C1 segment of cervical spinal cord (tissue), 14 donors: ENCODE data around the gene FGF18.

Experiments
- DNase-seq, 14 donors: peaks; one replicate each; lab custom pipeline; 2025; lab: John Stamatoyannopoulos, UW

Gene FGF18

DNA sequence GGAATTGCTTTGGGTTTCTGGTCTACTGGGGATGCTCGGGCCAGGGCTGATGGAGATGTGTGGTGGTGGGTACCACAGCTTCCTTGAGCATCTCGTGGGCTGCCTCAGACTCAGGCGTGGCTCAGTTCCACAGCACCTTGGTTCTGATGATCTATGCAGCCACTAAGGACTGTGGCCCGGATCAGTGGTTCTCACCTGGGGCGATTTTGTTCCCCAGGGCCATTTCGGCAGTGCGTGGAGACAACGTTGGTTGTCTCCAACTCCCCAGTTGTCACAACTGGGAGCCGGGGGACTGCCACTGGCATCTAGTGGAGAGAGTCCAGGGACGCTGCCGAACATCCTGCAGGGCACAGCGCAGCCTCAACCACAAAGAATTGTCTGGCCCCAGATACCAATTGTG is 47.7 kb downstream of the FGF18 start:
- DNase-seq: no peak

DNA sequence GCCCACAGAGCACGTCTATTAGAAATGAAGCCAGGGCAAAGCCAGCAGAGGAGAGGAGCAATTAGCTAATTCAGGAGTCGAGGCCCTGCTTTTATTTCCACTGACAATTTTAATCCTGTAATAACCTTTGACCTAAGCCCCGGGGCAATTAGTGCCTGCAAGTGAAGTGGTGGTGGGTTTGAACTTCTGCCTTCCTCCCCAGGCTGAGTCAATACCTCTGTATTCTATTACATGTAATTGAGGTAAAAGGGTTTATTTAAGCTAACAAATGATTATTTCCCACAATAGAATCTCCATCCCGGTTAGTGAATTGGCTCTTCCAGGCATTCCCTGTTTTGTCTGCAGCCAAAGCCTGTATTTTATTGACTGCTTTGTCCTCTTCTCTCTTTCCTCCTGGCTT is 49.9 kb downstream of the FGF18 start:
- no peak for DNase-seq

DNA sequence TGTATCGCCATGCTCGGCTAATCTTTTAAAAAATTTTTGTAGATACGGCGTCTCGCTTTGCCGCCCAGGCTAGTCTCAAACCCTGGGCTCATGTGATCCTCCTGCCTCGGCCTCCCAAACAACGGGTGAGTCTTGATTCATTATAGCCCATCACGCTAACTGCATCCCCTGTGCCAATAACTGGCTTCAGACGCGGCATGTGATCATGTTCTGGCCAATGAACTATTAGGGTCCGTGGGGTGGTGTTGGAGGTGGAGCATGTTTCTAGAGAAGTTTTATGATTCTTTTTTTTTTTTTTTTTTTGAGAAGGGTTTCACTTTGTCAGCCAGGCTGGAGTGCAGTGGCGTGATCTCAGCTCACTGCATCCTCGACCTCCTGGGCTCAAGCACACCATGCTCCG is 51.0 kb downstream of the FGF18 start:
- DNase-seq: no peak

DNA sequence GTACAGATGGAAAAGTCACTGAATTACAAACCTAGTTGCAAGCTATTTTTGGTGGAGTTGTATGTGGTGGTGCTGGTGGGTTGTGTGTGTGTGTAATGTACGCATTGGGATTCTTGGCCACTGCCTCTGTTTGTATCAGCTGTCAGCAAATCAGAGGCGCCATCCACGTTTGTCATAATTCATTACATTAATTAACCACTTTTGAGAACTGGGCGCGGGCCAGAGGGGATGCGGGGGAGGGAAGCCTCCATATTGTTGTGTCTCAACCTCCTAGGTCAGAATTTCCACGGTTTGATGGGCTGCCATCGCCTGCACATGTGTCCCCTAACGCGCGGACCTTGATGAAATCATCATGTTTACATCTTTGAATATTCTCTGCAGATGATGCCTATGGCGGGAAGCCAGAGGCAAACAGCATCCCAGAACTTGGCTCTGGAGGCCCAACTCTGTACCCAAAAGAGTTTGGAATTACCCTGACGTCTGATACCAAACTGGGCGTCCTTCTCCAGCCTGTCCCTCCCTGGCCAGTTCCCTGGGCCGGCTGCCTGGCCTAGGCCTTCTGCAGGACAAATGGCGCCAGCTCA is 54.9 kb downstream of the FGF18 start:
- no peak for DNase-seq

DNA sequence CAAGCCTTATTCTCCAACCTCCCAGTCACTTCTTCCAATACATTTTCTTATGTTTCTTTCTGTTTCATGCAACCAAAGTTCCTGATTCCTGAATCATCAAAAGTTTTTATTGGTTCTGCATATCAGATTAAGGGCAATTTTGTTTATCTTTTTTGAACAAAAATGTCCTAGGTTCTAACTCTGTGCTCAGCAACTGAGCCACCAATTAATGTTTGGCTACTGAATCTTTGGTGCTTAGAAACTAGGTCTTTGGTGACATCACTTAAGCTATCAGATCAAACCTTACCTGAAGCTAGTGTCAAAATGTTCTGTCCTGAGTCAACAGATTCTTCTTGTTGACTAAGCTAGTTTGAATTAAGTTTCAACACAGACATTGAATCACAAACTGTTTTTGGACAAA is 56.1 kb downstream of the FGF18 start:
- DNase-seq: no peak

DNA sequence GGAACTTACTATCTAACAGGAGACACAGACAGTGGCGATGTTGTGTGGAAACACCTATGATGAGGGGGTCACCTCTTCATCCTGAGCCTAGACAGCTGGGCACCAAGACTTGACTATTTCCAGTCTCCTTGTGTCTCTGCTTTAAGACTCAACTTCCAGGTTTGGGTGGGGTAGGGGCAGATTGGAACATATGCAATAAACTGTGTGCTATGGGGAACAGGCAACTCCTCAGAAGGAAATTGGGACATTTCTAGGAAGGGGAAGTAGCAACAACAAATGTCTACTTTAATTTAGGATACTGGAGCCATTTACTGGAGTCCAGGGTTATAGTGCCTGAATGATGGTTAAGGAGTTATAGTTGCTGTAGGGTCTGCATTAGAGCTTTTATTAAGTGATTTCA is 57.3 kb downstream of the FGF18 start:
- no peak for DNase-seq

DNA sequence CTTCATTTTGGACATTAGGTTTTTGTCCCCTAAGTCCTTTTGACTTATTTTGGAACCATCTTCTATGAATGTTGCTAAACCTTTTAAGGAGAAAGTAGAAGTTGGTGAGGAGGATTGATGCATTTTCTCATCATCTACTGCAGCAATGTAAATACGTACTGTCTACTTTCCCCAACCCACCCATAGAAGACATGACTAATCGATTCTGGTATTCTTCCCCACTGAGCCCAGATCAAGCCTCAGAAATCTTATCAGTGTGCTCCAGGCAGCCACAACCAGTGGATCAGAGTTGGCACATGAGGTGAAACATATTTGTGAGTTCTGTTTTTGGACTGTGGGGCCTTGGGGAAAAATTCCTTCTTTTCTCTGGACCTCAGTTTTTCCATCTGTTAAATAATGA is 57.7 kb downstream of the FGF18 start:
- no peak for DNase-seq

DNA sequence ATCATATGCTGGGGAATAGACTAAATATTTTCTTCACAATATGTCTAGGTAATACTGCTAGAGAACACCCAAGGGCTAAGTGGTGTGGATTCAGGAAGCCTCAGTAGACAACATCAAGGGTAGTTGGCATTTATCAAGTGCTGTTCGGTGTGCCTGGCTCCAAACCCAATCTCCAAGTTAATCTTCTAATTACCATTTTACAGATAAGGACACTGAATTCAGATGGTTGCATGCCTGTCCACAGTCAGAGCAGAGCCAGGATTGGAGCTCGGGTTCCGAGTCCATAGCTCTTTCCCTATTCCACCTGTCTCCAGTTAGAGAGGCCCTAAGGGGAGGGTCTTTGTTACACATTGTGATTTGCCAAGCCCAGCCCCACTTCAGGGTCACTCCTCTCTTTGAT is 58.2 kb downstream of the FGF18 start:
- DNase-seq: no peak

DNA sequence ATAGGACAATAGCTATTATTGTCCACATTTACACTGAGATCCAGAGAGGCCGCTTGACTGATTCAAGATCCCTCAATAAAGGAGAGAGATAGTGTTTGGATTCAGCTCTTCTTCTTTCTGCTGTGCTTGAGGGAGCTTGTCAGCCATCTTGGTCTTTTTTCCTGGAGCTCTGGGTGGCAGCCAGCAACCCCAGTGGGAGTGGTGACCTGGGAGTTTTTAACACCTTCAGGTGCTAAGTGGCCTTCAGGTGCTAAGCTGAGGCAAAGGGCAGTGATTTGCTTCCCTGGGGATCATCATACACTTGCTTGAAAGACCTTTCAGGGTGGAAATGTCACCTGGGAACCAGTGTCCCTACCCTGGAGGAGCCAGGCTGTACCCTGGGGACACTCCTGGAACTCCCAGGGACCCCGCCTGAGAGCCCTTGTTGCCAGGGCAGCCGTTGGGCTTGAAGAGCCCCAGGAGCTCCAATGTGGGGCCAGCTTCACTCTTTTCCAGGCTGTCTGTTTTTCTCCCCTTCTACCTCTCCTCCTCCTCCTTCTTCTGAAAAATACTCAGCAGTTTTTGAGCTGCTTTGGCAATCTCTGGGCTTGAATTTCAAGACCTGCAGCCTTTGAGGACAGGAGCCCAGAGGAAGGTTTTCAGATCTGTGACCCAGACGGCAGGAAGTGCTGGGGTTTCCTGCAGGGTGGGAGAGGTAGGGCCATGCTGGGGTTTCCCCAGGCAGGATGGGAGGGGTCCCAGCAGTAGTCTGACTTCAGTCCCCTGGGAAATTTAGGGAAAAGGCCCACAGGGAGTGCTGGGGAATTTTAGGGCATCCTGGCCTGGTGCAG is 59.7 kb downstream of the FGF18 start:
- no peak for DNase-seq

DNA sequence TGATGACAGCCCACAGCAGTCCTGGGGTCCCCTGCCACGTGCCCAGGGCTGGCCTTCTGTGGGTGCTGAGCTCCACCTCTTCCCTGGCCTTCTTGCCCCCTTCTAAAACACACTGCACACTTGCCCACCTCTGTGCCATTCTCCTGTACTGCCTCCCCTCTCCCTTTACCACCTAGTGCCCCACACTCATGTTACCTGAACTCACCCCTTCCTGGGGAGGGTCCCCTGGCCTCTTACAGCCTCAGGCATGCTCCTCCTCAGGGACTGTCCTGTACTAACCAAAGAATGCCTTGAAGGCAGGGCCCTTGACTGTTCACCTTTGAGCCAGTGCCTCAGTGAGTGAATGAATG is 60.3 kb downstream of the FGF18 start:
- DNase-seq: no peak

DNA sequence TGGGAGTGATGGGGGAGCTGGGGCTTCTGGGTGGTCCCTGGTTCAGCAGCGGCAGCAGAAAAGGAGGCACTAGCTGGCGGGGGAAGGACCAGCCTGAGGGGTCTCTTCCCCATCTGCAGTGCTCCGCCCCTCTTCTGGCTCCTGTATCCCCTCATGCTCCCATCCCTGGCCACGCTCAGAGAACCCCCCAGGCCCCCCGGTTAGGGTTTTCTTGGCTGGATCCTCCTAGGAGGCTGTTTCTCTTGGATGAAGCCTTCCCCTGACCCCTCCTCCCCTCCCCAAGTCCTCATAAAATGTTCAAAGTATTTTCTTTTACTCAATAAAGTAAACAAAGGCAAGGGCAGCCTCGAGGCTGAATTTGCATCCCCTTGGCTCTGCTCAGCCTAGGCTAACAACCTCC is 60.8 kb downstream of the FGF18 start:
- DNase-seq: no peak

DNA sequence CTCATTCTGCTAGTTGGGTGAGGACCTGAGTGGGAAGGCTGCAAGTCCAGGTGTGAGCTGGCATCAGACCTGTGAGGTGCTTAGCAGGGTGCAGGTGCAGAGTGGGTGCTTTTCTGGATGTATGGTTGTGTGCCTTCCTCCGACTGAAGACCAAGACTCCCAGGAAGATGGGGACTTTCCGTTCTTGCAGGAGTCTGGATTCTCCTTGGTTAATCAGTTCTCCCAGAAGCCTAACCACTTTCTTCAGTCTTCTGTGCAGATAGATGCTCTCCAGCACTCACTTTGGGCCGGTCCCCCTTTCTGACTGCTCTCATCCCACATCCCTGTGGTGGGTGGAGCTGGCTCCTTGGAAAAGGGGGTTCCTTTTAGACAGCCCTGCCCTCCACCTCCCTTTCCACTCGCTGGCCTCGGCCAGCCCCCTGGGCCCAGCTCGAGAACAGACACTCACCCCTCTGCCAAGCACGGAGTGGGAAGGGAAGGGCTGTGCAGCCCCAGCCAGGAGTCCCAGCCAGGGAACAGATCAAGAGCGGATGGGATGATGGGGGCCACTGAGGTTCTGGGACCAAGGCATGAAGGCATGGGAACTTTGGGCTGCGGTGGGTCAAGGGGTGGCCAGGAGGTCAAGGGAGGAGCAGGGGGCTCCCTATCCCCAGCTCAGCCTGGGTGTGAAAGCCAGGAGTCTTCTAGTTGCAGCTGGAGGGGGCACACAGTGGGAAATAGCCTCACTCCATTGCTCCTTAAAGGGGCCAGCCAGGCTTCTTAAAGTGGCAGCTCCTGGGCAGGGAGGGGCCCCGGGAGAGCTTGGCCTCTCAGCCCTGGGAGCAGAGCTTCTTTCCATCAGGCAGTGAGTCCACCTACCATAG is 62.4 kb downstream of the FGF18 start:
- DNase-seq: no peak

DNA sequence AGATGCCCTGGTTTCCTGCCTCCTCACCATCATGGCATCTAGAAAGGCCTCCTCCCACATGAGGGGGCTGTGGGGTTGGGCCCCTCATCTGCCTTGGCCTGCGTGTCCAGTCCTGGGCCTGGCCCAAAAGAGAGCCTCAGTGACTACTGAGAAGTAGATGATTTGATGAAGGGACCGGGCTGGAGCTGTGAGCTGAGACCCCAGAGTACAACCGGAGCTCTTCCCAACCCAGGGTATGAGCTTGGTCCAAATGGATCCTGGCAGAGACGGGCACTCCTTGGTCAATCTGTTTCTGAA is 62.9 kb downstream of the FGF18 start:
- DNase-seq: no peak

DNA sequence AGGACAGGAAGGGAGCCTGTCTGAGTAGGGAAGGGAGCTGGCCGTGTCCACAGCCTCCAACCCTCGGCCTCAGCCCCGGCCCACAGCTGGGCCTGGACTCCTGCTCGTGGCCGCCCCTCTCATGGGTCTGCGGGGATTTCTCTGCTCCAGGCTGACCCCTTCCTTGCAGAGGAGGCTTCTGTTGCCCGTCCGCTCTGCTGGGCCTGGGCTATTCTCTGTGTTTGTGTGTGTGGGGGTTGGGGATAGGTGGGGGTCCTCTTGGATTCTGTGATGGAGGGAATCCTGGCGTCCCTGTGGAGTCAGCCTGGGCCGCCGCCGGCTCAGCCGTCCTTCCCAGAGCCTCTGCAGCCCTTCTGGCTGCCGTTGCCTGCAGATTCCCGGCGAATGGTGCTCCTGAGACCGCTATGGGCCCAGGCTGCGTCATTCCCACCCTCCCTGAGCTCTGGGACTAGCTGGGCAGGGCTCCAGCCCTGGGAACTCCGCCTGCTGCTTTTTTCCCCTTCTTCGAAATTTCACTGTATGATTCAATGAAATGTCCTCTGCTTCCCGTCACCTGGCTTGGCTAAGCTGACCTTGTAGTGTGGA is 64.2 kb downstream of the FGF18 start:
- DNase-seq: peak in 1 of 14 donors; percentile 56

DNA sequence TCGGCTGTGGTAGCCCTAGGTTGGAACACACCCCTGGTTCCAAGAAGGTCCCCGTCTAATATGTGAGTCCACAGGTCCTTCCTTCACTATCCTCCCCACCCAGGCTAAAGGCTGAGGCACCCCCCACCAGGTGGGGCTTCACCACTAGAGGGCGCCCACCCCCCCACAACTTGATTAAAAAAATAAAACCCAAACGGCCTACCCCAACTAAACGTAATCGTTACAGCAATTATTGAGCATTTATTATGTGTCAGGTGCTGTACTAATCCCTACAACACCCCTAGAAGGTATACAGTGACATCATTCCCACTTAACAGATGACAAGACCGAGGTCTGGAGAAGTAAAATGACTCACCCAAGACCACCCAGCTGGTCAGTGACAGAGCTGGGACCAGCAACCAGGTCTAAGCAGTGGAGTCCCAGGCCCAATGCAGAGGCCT is 65.0 kb downstream of the FGF18 start:
- DNase-seq: no peak

DNA sequence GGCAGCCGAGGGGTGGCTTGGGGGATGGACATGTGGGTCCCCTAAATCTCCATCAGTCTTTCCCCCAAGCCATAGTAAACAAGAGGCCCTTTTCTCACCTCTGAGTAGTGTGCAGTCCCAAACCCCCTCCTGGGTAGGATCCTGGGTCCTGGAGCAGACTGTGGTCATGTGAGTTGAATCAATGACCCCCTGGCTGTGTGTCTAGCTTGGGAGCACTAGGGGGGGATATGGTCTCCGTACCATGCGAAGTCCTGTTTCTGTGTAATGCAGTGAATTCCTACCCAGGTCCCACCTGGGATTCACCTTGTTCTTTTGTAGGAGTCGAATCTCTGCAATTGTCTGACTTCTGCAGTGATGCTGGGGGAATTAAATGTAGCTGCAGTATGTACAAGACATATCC is 66.2 kb downstream of the FGF18 start:
- no peak for DNase-seq

DNA sequence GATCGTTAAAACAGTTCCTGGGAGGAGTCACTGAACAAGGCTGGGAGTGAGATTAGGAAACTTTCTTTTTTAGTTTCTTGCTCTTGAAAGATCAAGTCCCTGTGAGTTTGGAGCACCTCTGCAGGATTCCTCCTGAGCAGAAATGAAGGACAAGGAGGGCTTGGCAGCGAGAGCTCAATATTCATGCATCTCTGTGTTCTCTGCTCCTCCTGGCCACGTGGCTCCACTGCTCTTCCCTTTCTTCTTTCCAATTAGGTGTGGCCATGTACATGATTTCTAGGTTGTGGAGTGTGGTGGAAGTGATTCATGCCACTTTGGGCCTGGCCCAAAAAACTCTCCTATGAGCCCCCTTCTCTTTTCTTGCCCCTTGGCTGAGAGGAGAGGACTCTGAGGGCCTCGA is 67.2 kb downstream of the FGF18 start:
- no peak for DNase-seq

DNA sequence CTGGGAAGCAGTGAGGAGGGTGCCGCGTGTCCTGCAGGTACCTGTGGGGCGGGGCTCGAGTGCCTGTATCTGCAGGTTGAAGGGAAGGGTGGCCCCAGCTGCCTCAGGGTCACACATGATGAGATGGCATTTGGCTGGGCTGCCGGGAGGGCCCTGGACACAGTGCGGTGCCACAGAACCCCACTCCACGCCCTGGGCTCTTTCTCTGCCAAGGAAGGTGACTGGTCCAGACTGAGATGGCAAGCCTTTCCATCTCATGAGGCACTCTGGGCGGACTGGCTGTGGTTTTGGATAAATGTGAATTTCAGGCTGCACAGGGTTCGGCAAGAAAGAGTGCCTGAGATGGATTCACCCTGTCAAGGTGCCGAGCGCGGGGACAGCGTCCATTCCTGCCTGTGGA is 69.4 kb downstream of the FGF18 start:
- no peak for DNase-seq

DNA sequence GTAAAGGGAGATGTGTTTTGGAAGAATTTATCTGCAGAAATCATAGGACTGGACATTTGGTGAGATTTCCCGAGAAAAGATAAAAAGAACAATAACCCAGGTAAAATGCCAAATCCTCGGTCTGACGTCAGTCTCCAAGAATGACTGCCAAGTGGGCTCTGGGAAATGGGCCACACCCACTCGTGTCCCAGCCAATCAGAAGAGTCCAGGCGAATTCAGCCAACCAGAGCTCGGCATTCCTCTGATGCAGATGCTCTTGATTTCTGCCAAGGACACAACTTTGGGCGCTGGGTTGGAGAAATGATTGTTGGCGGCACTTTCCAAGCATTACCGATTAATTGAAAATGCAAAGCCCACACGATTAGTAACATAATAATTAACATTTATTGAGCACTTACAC is 73.3 kb downstream of the FGF18 start:
- no peak for DNase-seq

DNA sequence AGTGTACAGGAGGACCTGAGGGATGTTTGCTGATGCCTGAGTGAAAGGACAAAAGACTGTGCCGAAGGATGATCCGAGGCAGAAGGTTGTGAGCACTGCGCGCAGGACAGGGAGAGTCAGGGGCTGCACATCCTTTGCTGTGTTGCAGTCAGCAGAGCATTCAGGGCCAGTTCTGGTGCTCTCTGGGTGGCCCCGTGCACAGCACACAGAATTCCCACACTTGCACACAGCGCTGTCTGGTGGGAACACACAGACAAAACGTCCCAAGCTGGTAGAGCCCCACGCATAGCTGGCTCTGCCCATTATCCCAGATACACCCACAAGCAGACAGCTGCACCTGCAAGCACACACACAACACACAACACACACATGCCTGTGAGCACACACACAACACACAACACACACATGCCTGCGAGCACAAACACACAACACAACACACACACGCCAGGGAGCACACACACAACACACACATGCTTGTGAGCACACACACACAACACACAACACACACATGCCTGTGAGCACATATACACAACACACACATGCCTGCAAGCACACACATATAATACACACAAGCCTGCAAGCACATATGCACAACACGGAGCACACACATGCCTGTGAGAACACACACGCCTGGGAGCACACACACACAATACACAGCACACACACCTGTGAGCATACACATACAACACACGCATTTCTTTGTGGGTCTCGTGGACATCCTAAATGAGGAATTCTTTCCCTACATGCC is 74.4 kb downstream of the FGF18 start:
- DNase-seq: no peak

DNA sequence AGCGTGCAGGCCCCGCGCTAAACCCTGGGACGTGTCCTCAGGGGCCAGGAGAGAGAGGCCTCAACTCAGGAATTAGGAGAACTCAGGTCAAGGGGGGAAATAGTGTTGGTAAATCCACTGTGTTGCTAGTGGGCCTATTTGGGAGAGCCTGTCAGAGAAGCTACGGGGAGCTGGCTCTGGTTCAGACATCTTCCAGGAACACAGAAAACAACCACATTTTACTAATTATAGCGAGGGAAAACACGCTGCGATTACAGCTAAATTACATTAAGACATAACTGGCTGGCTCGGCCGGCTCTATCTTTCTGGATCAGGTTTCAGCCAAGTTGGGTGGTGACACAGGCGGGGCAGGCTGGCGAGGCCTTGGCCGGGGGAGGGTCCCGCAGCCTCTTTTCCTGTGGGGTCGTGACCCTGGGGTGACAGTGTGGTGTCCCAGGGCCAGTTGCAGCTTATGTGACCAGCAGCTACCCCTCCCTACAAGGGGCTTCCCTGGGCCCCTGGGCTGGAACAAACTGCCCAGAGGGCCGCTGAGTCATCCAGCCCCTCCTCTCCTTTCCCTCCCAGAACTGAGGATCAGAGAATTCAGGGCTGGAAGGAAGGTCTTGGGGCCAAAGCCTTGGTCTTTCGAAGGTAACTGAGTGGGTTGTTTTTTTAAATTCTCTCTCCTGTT is 75.1 kb downstream of the FGF18 start:
- peak in 1 of 14 donors; percentile 2 for DNase-seq
